Endothelial cell (in vitro differentiated cells): ENCODE results near the gene COX19. TPM values are rescaled to one million over a fixed set of nuclear protein-coding genes. Genes with fewer than 3 reads are reported as not detected.

Source experiments
- DNase-seq: peaks from one replicate; pipeline ENCODE4 v3.0.0; 2021; ENCODE audit warnings: low spot score
- H3K27ac Mint-ChIP-seq: one replicate; pipeline ENCODE4 v1.8.0; 2021; ENCODE audit warnings: mixed read lengths, inconsistent platforms; ENCODE audit not compliant: unreplicated experiment
- H3K27me3 Mint-ChIP-seq: one replicate; pipeline ENCODE4 v1.8.0; 2021; ENCODE audit warnings: mild to moderate bottlenecking, moderate library complexity, mixed read lengths, inconsistent platforms; ENCODE audit not compliant: unreplicated experiment
- H3K36me3 Mint-ChIP-seq: one replicate; pipeline ENCODE4 v1.8.0; 2021; ENCODE audit warnings: mild to moderate bottlenecking, low read depth, mixed read lengths, inconsistent platforms; ENCODE audit not compliant: unreplicated experiment
- H3K4me1 Mint-ChIP-seq: one replicate; pipeline ENCODE4 v1.8.0; 2021; ENCODE audit warnings: mild to moderate bottlenecking, mixed read lengths, inconsistent platforms; ENCODE audit not compliant: unreplicated experiment
- H3K4me3 Mint-ChIP-seq: one replicate; pipeline ENCODE4 v1.8.0; 2021; ENCODE audit warnings: mild to moderate bottlenecking, mixed read lengths, inconsistent platforms; ENCODE audit not compliant: unreplicated experiment
- H3K9me3 Mint-ChIP-seq: one replicate; pipeline ENCODE4 v1.8.0; 2021; ENCODE audit warnings: mixed read lengths, inconsistent platforms; ENCODE audit not compliant: unreplicated experiment
- CTCF ChIP-seq: fragments of 200-600 bp; sonication (generic); IDR thresholded peaks from one replicate; pipeline ENCODE4 v1.5.0; 2021; ENCODE audit warnings: antibody characterized with exemption; ENCODE audit not compliant: unreplicated experiment
- long read RNA-seq: library from polyadenylated mRNA; unstranded; transcript quantifications from one replicate; pipeline ENCODE4 v2.0.0, GENCODE V29; 2020; ENCODE audit not compliant: unreplicated experiment
- total RNA-seq: library from RNA; stranded (reverse); fragmentation: NEBNext Ultra II Directional; extraction: Animal tissue kit (Norgen Biotek cat#: 25700); gene quantifications from one replicate; pipeline ENCODE4 v1.2.1, GENCODE V29; 2021; ENCODE audit not compliant: unreplicated experiment

COX19 gene, protein sequence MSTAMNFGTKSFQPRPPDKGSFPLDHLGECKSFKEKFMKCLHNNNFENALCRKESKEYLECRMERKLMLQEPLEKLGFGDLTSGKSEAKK
- 10.2 TPM for total RNA-seq
- long read RNA-seq, transcript COX19-201 (3 exons, 3,666 nt) = major isoform, 8 of 10 reads
- long read RNA-seq, partial matches to known transcripts = 0 of 10 reads
- long read RNA-seq, other reads (novel, unspliced or antisense) = 2 of 10 reads

GRCh38 chr7:974820-975681 lies at the start of gene COX19:
Gene COX19, minus strand, starts transcription at chr7:975549. Its CDS starts 40 bp downstream, at chr7:975509.
- H3K4me3 Mint-ChIP-seq = peak within 1 kb of the TSS; percentile 96
- peaks cover 8% of the 10 kb centered on the region for H3K4me1 Mint-ChIP-seq
- no peak for TF ChIP-seq CTCF
- peaks cover 7% of the 10 kb centered on the region for H3K27me3 Mint-ChIP-seq
- no peaks in the 10 kb centered on the region for H3K9me3 Mint-ChIP-seq
- peak within 1 kb of the TSS; percentile 92 for H3K27ac Mint-ChIP-seq
- peaks cover 5% of the 10 kb centered on the region for H3K36me3 Mint-ChIP-seq
- peak; percentile 96 for DNase-seq

DNA sequence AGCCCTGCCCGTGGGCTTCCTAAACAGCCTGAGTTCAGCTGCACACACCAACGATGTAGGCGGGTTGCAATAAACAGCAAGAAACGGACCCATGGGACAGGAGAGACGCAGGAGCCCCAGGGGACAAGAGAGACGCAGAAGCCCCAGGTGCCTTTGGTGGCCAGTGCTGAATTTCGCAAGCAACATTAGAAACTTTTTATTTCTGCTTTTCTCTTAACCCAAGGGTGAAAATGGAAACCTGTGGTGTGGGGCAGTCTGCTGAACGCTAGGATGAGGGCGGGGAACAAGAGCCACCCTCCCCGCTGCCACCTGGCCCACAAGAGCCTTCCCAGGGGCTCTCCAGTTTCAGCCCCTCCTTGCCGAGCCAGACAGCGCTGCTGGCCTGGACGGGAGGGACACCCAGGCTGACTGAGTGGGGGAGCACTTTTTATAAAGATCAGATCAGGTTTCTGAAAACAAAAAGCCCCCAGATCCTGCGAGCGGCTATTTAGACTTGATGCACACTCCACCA lies 49.0 kb upstream of the COX19 start:
- TF ChIP-seq CTCF = no peak
- no peak for DNase-seq
- peaks cover 18% of the 10 kb centered on the region for H3K27me3 Mint-ChIP-seq
- H3K36me3 Mint-ChIP-seq = peaks cover 3% of the 10 kb centered on the region
- peaks cover 9% of the 10 kb centered on the region for H3K4me1 Mint-ChIP-seq
- H3K4me3 Mint-ChIP-seq = no peak overlapping the region
- no peak overlapping the region for H3K27ac Mint-ChIP-seq
- H3K9me3 Mint-ChIP-seq = no peaks in the 10 kb centered on the region

DNA sequence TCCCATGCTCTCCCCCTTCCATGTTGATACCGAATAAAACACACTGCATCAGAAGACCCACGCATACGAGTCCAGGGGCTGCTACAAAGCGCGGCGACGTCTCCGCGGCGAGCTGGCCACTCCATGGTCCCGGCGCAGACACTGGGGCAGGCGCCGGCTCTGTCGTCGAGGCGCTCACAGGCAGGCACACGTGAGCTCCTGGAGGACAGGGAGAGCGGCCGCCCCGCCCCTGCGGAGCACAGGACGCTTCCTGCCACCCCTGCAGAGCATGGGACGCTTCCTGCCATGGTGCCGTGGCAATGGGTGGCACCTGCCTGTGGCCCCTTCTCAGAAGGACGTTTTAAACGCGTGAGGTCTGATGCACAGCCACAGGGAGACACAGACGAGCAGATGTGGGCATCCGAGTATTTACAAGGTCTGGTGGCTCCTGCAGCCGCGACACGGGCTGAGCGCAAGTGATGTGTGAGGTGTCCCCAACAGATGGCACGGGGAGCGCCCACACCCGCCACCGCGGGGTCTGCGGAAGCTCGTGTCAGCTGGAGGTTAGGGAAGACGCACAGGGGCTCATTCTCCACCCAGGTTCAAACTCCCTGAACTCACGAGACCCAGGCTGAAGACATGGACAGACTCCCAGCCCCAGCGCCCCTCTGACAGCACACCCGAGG lies 47.6 kb upstream of the COX19 start:
- no peaks in the 10 kb centered on the region for H3K9me3 Mint-ChIP-seq
- DNase-seq = no peak
- H3K36me3 Mint-ChIP-seq = peaks cover 3% of the 10 kb centered on the region
- peaks cover 7% of the 10 kb centered on the region for H3K4me1 Mint-ChIP-seq
- H3K27me3 Mint-ChIP-seq = peaks cover 21% of the 10 kb centered on the region
- no peak overlapping the region for H3K4me3 Mint-ChIP-seq
- no peak for TF ChIP-seq CTCF
- H3K27ac Mint-ChIP-seq = no peak overlapping the region

GRCh38 chr7:1022356-1022755 lies 47.0 kb upstream of the COX19 start:
- no peak for TF ChIP-seq CTCF
- Mint-ChIP-seq H3K4me1 (peaks cover 8% of the 10 kb centered on the region), H3K36me3 (peaks cover 3% of the 10 kb centered on the region)

More at GRCh38 chr7:1022356-1022755, 47.0 kb upstream of the COX19 start:
- H3K4me3 Mint-ChIP-seq = no peak overlapping the region
- H3K27me3 Mint-ChIP-seq = peaks cover 24% of the 10 kb centered on the region
- no peak for DNase-seq
- no peak overlapping the region for H3K27ac Mint-ChIP-seq
- no peaks in the 10 kb centered on the region for H3K9me3 Mint-ChIP-seq
